Neural cell (in vitro differentiated cells): ENCODE data around the gene NSMCE1. TPM values are rescaled to one million over a fixed set of nuclear protein-coding genes. Genes with fewer than 3 reads are reported as not detected.

ENCODE experiments used
- H2AFZ ChIP-seq: fragments of 200-600, 300-800 bp; sonication (generic), shearing (Covaris generic); 2 replicates; pipeline ENCODE4 v1.6.0; 2014; ENCODE audit warnings: low read depth, mild to moderate bottlenecking, antibody characterized with exemption, low read length, moderate library complexity
- H3F3A ChIP-seq: fragments of 200-600 bp; shearing (Covaris generic); 2 replicates; pipeline ENCODE4 v1.6.1; 2016; ENCODE audit warnings: mild to moderate bottlenecking, moderate library complexity, mixed read lengths, antibody characterized with exemption, low read length; ENCODE audit not compliant: insufficient read depth, poor library complexity, severe bottlenecking
- H3K27ac ChIP-seq: fragments of 200-600, 300-800 bp; sonication (generic), shearing (Covaris generic); 2 replicates; pipeline ENCODE4 v1.5.1; 2014; ENCODE audit warnings: mild to moderate bottlenecking, low read length, moderate library complexity
- H3K27me3 ChIP-seq: fragments of 300-800, 200-600 bp; sonication (generic), shearing (Covaris generic); 2 replicates; pipeline ENCODE4 v1.6.0; 2014; ENCODE audit warnings: mild to moderate bottlenecking, low read depth, low read length, moderate library complexity; ENCODE audit not compliant: insufficient read depth
- H3K36me3 ChIP-seq: fragments of 300-800, 200-600 bp; sonication (generic), shearing (Covaris generic); 2 replicates; pipeline ENCODE4 v1.5.1; 2014; ENCODE audit warnings: mild to moderate bottlenecking, antibody characterized with exemption, low read length, moderate library complexity; ENCODE audit not compliant: insufficient read depth
- H3K4me2 ChIP-seq: fragments of 300-800, 200-600 bp; sonication (generic), shearing (Covaris generic); 2 replicates; pipeline ENCODE4 v1.6.0; 2014; ENCODE audit warnings: mild to moderate bottlenecking, low read length
- H3K4me3 ChIP-seq: fragments of 300-800, 200-600 bp; sonication (generic), shearing (Covaris generic); 2 replicates; pipeline ENCODE4 v1.5.1; 2014; ENCODE audit warnings: mild to moderate bottlenecking, low read length, moderate library complexity
- H3K79me2 ChIP-seq: fragments of 200-600 bp; shearing (Covaris generic); replicated peaks from 2 replicates; pipeline ENCODE4 v1.6.0; 2014; ENCODE audit warnings: mild to moderate bottlenecking, low read length, moderate library complexity; ENCODE audit not compliant: insufficient read depth
- H3K9ac ChIP-seq: fragments of 300-800, 200-600 bp; sonication (generic), shearing (Covaris generic); 2 replicates; pipeline ENCODE4 v1.6.1; 2016; ENCODE audit warnings: mild to moderate bottlenecking, low read length, mixed read lengths
- H3K9me2 ChIP-seq: fragments of 200-600 bp; shearing (Covaris generic); 2 replicates; pipeline ENCODE4 v1.6.1; 2016; ENCODE audit warnings: mild to moderate bottlenecking, low read length, mixed read lengths; ENCODE audit not compliant: insufficient read depth
- H3K9me3 ChIP-seq: fragments of 200-600, 300-800 bp; sonication (generic), shearing (Covaris generic); 2 replicates; pipeline ENCODE4 v1.6.1; 2016; ENCODE audit warnings: mild to moderate bottlenecking, mixed run types, low read length, moderate library complexity, mixed read lengths
- H4K20me1 ChIP-seq: fragments of 200-600 bp; shearing (Covaris generic); 2 replicates; pipeline ENCODE4 v1.6.1; 2016; ENCODE audit warnings: mild to moderate bottlenecking, mixed run types; ENCODE audit not compliant: insufficient read depth
- CTCF ChIP-seq: fragments of 450-650 bp; IDR thresholded peaks from 2 replicates; pipeline ENCODE4 v1.5.1; 2014; ENCODE audit warnings: antibody characterized with exemption, mild to moderate bottlenecking, moderate library complexity; ENCODE audit not compliant: poor library complexity, severe bottlenecking
- EP300 ChIP-seq: fragments of 450-650 bp; conservative IDR thresholded peaks from 2 replicates; pipeline ENCODE4 v1.6.1; 2014; ENCODE audit warnings: antibody characterized with exemption, mild to moderate bottlenecking, moderate library complexity; ENCODE audit not compliant: poor library complexity, severe bottlenecking
- EZH2 ChIP-seq: fragments of 200-600, 300-800 bp; shearing (Covaris generic), sonication (generic); IDR thresholded peaks from 2 replicates; pipeline ENCODE4 v1.6.1; 2014; ENCODE audit warnings: antibody characterized with exemption, low read length, borderline replicate concordance, mild to moderate bottlenecking; ENCODE audit not compliant: insufficient read depth, poor library complexity, severe bottlenecking
- MXI1 ChIP-seq: fragments of 450-650 bp; conservative IDR thresholded peaks from 2 replicates; pipeline ENCODE4 v1.6.1; 2014; ENCODE audit warnings: antibody characterized with exemption, mild to moderate bottlenecking; ENCODE audit not compliant: poor library complexity, severe bottlenecking
- POLR2AphosphoS5 ChIP-seq: IDR thresholded peaks from 2 replicates; pipeline ENCODE4 v1.6.1; 2012
- RAD21 ChIP-seq: fragments of 450-650 bp; conservative IDR thresholded peaks from 2 replicates; pipeline ENCODE4 v1.6.1; 2014; ENCODE audit warnings: antibody characterized with exemption, mild to moderate bottlenecking, moderate library complexity
- REST ChIP-seq: IDR thresholded peaks from 2 replicates; pipeline ENCODE4 v1.6.1; 2012; ENCODE audit warnings: borderline replicate concordance
- SMC3 ChIP-seq: fragments of 450-650 bp; conservative IDR thresholded peaks from 2 replicates; pipeline ENCODE4 v1.6.1; 2014; ENCODE audit warnings: antibody characterized with exemption, mild to moderate bottlenecking, moderate library complexity; ENCODE audit not compliant: poor library complexity
- TAF1 ChIP-seq: IDR thresholded peaks from 2 replicates; pipeline ENCODE4 v1.6.1; 2012; ENCODE audit warnings: low read depth
- polyA plus RNA-seq: library from polyadenylated mRNA; depleted of rRNA; stranded (reverse); fragments of >200 nt; gene quantifications from 2 replicates; pipeline ENCODE4 v1.2.3, GENCODE V29; 2014

Gene NSMCE1
- polyA plus RNA-seq, 1 donor from 2014 or later = 11.5 TPM

GRCh38 chr16:27285676-27286196, 17.2 kb upstream of the NSMCE1 start:
- Histone ChIP-seq H3K27ac (no peak overlapping the region), H3K9me2 (no peaks in the 10 kb centered on the region), H3K79me2 (no peaks in the 10 kb centered on the region), H3K4me3 (no peak overlapping the region), H3K9ac (no peak overlapping the region), H3F3A (no peaks in the 10 kb centered on the region), H3K9me3 (no peaks in the 10 kb centered on the region), H3K27me3 (no peaks in the 10 kb centered on the region), H2AFZ (no peak overlapping the region), H4K20me1 (no peaks in the 10 kb centered on the region), H3K36me3 (no peaks in the 10 kb centered on the region), H3K4me2 (no peak overlapping the region)
- TF ChIP-seq CTCF (no peak), TAF1 (no peak), EZH2 (no peak), POLR2AphosphoS5 (no peak), EP300 (no peak), REST (no peak), SMC3 (no peak)

- no peaks in the 10 kb centered on the region for H3K9me2 ChIP-seq
- no peaks in the 10 kb centered on the region for H3K36me3 ChIP-seq
- H4K20me1 ChIP-seq = no peaks in the 10 kb centered on the region
- no peak overlapping the region for H3K9ac ChIP-seq
- H3F3A ChIP-seq = no peaks in the 10 kb centered on the region
- H3K27ac ChIP-seq = no peak overlapping the region
- no peak overlapping the region for H2AFZ ChIP-seq
- no peak overlapping the region for H3K4me2 ChIP-seq
- no peak overlapping the region for H3K4me3 ChIP-seq
- H3K79me2 ChIP-seq = no peaks in the 10 kb centered on the region
- TF ChIP-seq RAD21 (no peak), EZH2 (no peak), CTCF (no peak), SMC3 (no peak), REST (no peak), POLR2AphosphoS5 (no peak), MXI1 (no peak), EP300 (no peak), TAF1 (no peak)
- no peaks in the 10 kb centered on the region for H3K27me3 ChIP-seq
- H3K9me3 ChIP-seq = no peaks in the 10 kb centered on the region
Measured at GRCh38 chr16:27284865-27285675, 16.5 kb upstream of the NSMCE1 start.
